ENCODE measurements around the gene SNPH. TPM values are rescaled to one million over a fixed set of nuclear protein-coding genes. Genes with fewer than 3 reads are reported as not detected.

The SNPH gene
- total RNA-seq, 4 donors from 2014 or later, result 0.25 to 2.8 (median 2.1) TPM

- 83 to 88% methylated on average over 9 of the region's 9 CpGs for WGBS, 2 donors
- TF ChIP-seq POLR2A (IDR thresholded peaks at IDR 0.05), result no peak
- TF ChIP-seq CTCF (IDR thresholded peaks at IDR 0.05), result no peak
- DNase-seq (ENCODE audit: low spot score in 2 of 2), result no peak
- no peak overlapping the region for H3K4me3 ChIP-seq (ENCODE audit: low read depth, poor library complexity, severe bottlenecking)
- intact Hi-C loops (cut with DNase I; ENCODE audit: low total_unique reads), result no loop called here
Observed at GRCh38 chr20:1308702-1309095, 42.6 kb downstream of the SNPH start.

DNA sequence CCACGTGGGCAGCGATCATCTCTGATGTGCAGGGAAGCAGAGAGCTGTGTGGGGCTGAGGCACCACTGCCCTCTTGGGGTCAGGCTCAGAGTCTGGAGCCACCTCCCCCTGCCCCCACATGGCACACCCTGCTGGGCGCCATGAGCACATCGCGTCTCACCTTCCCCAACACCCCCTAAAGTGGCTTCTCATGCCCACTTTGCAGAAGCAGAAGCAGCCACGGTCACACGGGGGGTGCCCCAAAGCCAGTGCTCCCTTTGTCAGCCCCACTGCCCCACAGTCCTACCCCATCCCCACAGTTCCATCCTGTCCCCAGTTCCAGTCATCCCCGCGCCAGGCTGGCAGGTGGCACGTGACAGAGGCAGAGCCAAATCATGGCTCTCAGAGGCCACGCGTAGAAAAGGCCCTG, 43.3 kb downstream of the SNPH start:
- no peak for TF ChIP-seq POLR2A (IDR thresholded peaks at IDR 0.05)
- no peak for TF ChIP-seq CTCF (IDR thresholded peaks at IDR 0.05)
- WGBS, 2 donors, result 90 to 93% methylated on average over 12 of the region's 12 CpGs

GRCh38 chr20:1310071-1310470, 44.0 kb downstream of the SNPH start:
- 68 to 80% methylated on average over 6 to 8 of the region's 9 CpGs for WGBS, 2 donors
- intact Hi-C loops (cut with DNase I; ENCODE audit: low total_unique reads), result loop anchor here (5.0 to 10.0 kb wide), 2 partner anchors 127 to 195 kb away; no protein-coding TSS in a partner anchor

More for the DNA sequence above, 43.3 kb downstream of the SNPH start:
- intact Hi-C loops (cut with DNase I; ENCODE audit: low total_unique reads), result no loop called here
- DNase-seq (ENCODE audit: low spot score in 2 of 2), result no peak
- H3K4me3 ChIP-seq (ENCODE audit: low read depth, poor library complexity, severe bottlenecking), result no peak overlapping the region

DNA sequence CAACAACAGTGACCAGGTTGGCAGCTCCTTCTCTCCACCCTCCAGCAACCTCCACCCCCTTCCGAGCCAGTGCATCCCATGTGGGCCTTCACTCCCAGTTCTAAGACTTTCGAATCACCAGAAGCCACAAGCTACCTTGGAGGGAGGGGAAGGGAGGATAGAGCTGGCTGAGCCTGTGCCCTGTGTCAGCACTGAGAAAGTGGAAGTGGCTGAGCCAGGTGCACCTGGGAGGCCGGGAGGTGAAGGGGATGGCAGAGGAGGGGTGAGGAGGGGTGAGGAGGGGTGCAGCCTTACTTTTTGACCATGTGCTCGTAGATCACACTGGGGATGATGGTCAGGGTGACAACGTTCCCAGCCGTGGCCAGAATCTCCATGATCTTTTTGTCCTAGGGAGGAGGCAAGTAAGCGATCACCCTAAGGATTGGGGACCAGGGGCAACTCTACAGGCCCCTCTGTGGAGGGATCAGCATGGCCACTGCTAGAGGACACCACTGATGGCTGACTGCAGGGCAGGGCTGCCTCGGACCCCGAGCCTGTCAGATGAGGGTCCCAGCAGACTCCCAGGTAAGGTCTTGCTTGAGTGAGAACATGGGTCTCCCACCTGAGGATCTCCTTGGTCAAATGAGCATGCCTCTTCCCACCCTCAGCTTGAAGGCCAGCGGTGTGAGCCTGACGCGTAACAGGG, 44.6 kb downstream of the SNPH start:
- intact Hi-C loops (cut with DNase I; ENCODE audit: low total_unique reads), result loop anchor here (5.0 to 10.0 kb wide), 2 partner anchors 127 to 194 kb away; no protein-coding TSS in a partner anchor
- H3K4me3 ChIP-seq (ENCODE audit: low read depth, poor library complexity, severe bottlenecking), result no peak overlapping the region
- WGBS, 2 donors, result 83 to 85% methylated on average over 12 of the region's 12 CpGs
- TF ChIP-seq POLR2A (IDR thresholded peaks at IDR 0.05), result no peak
- no peak for DNase-seq (ENCODE audit: low spot score in 2 of 2)

More at GRCh38 chr20:1310071-1310470, 44.0 kb downstream of the SNPH start:
- TF ChIP-seq POLR2A (IDR thresholded peaks at IDR 0.05) (no peak), CTCF (IDR thresholded peaks at IDR 0.05) (no peak)
- no peak for DNase-seq (ENCODE audit: low spot score in 2 of 2)
- no peak overlapping the region for H3K4me3 ChIP-seq (ENCODE audit: low read depth, poor library complexity, severe bottlenecking)

DNA sequence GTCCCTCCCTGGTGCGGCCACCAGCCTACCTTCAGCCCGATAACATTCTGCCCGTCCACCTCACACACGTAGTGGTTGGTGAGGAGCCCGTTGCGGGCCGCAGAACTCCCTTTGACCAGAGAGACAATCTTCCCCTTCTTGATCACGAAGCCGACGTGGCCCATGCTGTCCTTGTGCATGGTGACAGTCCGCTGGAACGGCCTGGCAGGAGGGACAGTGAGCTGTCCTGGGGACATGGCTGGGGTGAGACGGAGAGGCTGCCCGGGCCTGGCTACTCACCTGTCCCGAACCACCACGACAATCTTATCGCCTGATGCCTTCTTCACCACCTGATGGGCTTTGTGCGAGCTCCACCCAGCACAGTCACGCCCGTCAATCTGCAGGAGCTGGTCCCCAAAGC, 46.2 kb downstream of the SNPH start:
- DNase-seq (ENCODE audit: low spot score in 2 of 2), result no peak
- WGBS, 2 donors, result 96 to 97% methylated on average over 20 of the region's 20 CpGs

More for the DNA sequence above, 46.2 kb downstream of the SNPH start:
- intact Hi-C loops (cut with DNase I; ENCODE audit: low total_unique reads), result loop anchor here (5.0 to 10.0 kb wide), 2 partner anchors 125 to 192 kb away; no protein-coding TSS in a partner anchor
- no peak overlapping the region for H3K4me3 ChIP-seq (ENCODE audit: low read depth, poor library complexity, severe bottlenecking)
- no peak for TF ChIP-seq POLR2A (IDR thresholded peaks at IDR 0.05)
- TF ChIP-seq CTCF (IDR thresholded peaks at IDR 0.05), result no peak
